ENCODE results near the gene TBC1D21.
"Not testable (repeated sequence)": the region's sequence is repeated elsewhere in the genome, so short reads cannot be mapped to it uniquely, and the experiment has no call there.

The TBC1D21 gene

GRCh38 chr15:73931441-73931840 lies 58.1 kb downstream of the TBC1D21 start:
- no peak for DNase-seq

GRCh38 chr15:73932381-73933191 lies 59.2 kb downstream of the TBC1D21 start:
- DNase-seq, result no peak

GRCh38 chr15:73934281-73934680 lies 60.9 kb downstream of the TBC1D21 start:
- no peak for DNase-seq

GRCh38 chr15:73935547-73935946 lies 62.2 kb downstream of the TBC1D21 start:
- no peak for DNase-seq

GRCh38 chr15:73936181-73936580 lies 62.8 kb downstream of the TBC1D21 start:
- DNase-seq, result no peak

- no peak for DNase-seq
These were observed 63.4 kb downstream of the TBC1D21 start for GRCh38 chr15:73936588-73937290.

- DNase-seq, result no peak
These were observed 63.9 kb downstream of the TBC1D21 start for GRCh38 chr15:73937296-73937695.

GRCh38 chr15:73937726-73938125 lies 64.4 kb downstream of the TBC1D21 start:
- no peak for DNase-seq

- not testable (repeated sequence) for DNase-seq
These were observed 65.2 kb downstream of the TBC1D21 start for GRCh38 chr15:73938516-73938915.
